GM21526 (cell line): ENCODE data around the gene OR6C70.

Experiments
- ATAC-seq: cut with Tn5 transposase; IDR thresholded peaks from one replicate; pipeline ENCODE4 v1.9.1; 2021; ENCODE audit warnings: moderate library complexity; ENCODE audit not compliant: unreplicated experiment, low FRiP score

OR6C70 gene

GRCh38 chr12:55420307-55420962 lies 49.5 kb downstream of the OR6C70 start:
- no peak for ATAC-seq
